ENCODE measurements around the gene RBM39. TPM values are rescaled to one million over a fixed set of nuclear protein-coding genes. Genes with fewer than 3 reads are reported as not detected.

RBM39 gene
- total RNA-seq, 1 donor from 2014 or later, result 488 TPM

DNA sequence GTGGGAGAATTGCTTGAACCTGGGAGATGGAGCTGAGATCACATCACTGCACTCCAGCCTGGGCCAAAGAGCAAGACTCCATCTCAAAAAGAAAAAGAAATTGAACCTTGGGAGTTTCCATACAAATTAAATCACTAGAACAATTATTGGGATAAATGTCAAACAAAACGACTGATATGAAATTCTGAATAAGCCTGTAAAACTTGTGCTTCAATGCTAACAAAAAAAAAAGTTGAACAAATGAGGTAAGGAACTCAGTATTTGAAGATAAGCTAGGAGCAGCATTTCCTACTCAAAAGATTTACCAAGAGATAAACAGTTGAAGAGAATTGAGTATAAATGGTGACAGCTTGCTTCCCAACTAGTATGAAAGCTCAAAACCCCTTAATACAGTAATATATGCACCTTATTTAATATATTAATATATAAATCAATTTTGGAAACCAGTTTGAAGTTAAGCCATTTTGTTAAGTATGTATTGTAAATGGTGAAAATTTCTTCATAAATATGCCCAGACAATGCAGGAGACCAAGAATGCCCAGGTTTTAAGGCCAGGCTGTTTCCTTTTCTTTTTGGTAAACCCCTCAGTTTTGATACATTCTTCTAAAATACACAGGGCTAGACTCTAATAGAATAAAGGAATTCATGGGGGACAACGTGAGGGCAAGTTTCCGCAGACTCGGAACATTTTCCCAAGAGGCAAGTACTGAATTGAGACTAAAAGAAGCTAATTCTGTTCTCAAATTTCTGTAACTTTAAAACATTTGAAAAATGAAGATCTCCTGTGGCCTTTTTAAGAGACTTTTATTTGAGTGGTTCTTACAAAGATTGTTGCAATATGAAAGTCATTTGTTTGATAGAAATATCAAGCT, 39.0 kb downstream of the RBM39 start:
- Mint-ChIP-seq H3K27me3 (ENCODE audit: low read depth) (no peaks in the 10 kb centered on the region), H3K4me3 (no peak overlapping the region), H3K9me3 (no peaks in the 10 kb centered on the region), H3K4me1 (peaks cover 15% of the 10 kb centered on the region), H3K27ac (peak overlapping the region; percentile 71), H3K36me3 (peaks cover 25% of the 10 kb centered on the region)
- TF ChIP-seq, protein P1, sequence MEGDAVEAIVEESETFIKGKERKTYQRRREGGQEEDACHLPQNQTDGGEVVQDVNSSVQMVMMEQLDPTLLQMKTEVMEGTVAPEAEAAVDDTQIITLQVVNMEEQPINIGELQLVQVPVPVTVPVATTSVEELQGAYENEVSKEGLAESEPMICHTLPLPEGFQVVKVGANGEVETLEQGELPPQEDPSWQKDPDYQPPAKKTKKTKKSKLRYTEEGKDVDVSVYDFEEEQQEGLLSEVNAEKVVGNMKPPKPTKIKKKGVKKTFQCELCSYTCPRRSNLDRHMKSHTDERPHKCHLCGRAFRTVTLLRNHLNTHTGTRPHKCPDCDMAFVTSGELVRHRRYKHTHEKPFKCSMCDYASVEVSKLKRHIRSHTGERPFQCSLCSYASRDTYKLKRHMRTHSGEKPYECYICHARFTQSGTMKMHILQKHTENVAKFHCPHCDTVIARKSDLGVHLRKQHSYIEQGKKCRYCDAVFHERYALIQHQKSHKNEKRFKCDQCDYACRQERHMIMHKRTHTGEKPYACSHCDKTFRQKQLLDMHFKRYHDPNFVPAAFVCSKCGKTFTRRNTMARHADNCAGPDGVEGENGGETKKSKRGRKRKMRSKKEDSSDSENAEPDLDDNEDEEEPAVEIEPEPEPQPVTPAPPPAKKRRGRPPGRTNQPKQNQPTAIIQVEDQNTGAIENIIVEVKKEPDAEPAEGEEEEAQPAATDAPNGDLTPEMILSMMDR (IDR thresholded peaks at IDR 0.05; ENCODE audit: unreplicated experiment), result no peak
- DNase-seq (ENCODE audit: low spot score in 2 of 2, unreplicated experiment in 2 of 2), result no peak

DNA sequence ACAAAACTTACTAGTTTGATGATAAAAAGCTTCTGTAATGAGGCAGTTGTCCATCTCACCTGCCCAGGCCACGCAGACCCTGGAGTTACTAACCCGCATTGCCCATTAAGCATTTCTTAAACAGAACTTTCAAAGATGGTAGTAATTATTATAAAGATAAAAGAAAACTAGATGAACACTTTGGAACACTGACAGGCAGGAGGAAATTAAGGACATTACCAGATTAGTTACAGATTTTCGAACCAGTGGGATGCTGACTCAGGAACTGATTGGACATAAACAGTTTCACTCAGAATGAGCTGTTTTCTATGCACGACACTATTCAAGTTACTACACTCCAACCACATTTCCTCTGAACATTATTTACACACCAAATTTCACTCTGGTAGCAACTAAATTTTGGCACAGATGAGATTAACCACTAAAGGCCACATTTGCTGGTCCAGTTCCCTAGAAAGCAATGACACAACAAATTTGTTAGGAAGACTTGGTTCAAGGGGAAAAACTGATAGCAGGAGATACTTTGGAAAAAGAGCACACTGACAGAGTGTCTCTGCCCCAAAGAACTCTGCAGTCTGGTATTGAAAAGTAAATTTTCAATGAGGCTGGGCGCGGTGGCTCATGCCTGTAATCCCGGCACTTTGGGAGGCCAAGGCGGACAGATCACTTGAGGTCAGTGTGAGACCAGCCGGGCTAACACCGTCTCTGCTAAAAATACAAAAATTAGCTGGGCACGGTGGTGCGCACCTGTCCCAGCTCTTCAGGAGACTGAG, 39.8 kb downstream of the RBM39 start:
- TF ChIP-seq, protein P1 (IDR thresholded peaks at IDR 0.05; ENCODE audit: unreplicated experiment), result no peak
- Mint-ChIP-seq H3K36me3 (peaks cover 25% of the 10 kb centered on the region), H3K9me3 (no peaks in the 10 kb centered on the region), H3K4me1 (peaks cover 23% of the 10 kb centered on the region), H3K27ac (peak overlapping the region; percentile 79), H3K27me3 (ENCODE audit: low read depth) (no peaks in the 10 kb centered on the region), H3K4me3 (no peak overlapping the region)
- DNase-seq (ENCODE audit: low spot score in 2 of 2, unreplicated experiment in 2 of 2), result no peak

DNA sequence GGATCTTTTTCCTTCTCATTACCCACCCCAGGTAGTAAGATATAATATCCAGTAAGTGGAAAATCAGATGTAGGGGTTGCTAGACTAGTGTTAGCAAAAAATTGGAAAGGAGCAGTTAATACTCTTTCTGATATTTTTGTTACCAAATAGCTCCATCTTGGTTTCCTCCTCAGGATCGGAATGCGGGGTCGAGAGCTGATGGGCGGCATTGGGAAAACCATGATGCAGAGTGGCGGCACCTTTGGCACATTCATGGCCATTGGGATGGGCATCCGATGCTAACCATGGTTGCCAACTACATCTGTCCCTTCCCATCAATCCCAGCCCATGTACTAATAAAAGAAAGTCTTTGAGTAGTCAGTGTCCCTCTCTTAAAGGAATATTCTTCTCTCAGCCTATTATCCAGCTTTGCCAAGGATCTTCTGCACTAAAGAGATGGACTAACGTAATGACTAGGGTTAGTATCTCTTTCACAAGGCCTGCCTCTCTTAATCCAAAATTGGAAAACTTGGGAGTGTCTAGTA, 41.4 kb downstream of the RBM39 start:
- Mint-ChIP-seq H3K36me3 (peaks cover 22% of the 10 kb centered on the region), H3K27me3 (ENCODE audit: low read depth) (no peaks in the 10 kb centered on the region), H3K4me3 (peak overlapping the region; percentile 84), H3K4me1 (peaks cover 23% of the 10 kb centered on the region), H3K9me3 (no peaks in the 10 kb centered on the region), H3K27ac (peak overlapping the region; percentile 99)
- no peak for DNase-seq (ENCODE audit: low spot score in 2 of 2, unreplicated experiment in 2 of 2)
- TF ChIP-seq, protein P1 (IDR thresholded peaks at IDR 0.05; ENCODE audit: unreplicated experiment), result no peak

DNA sequence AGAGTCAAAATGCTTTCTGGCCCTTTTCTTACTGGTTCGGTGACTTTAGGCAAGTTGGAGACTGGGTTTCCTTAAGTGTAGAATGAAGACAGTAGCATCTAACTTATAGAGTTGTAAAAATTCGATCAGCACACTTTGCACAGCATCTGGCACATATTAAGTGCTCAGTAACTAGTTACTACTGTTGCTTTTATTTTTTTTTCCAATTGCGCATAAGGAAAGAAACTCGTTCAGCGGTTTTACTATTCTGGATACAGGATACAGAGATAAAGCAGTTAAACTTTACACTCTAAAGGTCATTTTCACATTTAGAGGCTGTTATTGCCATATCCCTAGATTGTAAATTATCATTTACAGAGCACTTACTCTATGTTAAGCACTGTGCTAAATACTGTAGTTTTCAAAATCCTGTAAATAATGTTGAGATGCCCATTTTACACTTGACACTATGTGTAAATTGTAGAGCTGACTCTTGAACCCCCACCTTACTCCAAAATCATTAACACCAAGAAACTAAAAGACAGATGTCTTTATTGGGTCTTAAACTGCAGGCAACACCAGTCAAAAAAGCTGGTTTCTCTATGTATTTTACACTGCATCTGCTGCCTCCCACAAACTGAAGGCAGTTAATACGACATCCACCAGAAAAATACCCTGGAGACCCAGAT, 42.0 kb downstream of the RBM39 start:
- Mint-ChIP-seq H3K36me3 (peaks cover 24% of the 10 kb centered on the region), H3K9me3 (no peaks in the 10 kb centered on the region)

More for the DNA sequence above, 42.0 kb downstream of the RBM39 start:
- H3K4me1 Mint-ChIP-seq, result peaks cover 23% of the 10 kb centered on the region
- no peaks in the 10 kb centered on the region for H3K27me3 Mint-ChIP-seq (ENCODE audit: low read depth)
- TF ChIP-seq, protein P1 (IDR thresholded peaks at IDR 0.05; ENCODE audit: unreplicated experiment), result no peak
- H3K27ac Mint-ChIP-seq, result peak overlapping the region; percentile 99
- no peak for DNase-seq (ENCODE audit: low spot score in 2 of 2, unreplicated experiment in 2 of 2)
- H3K4me3 Mint-ChIP-seq, result peak overlapping the region; percentile 84

Measured in mesothelial cell of epicardium (in vitro differentiated cells).